Hematopoietic multipotent progenitor cell (in vitro differentiated cells): ENCODE results near the gene DCP2. TPM values are rescaled to one million over a fixed set of nuclear protein-coding genes. Genes with fewer than 3 reads are reported as not detected.
A peak's percentile ranks its signal among the peaks of the same experiment; 100 is the strongest.

ENCODE experiments used
- DNase-seq, 3 donors: peaks; one replicate each; pipeline ENCODE4 v3.0.0-alpha.2; 2011 to 2015; ENCODE audit warnings: low read depth in 2 of 3, low spot score in 2 of 3
- total RNA-seq: library from RNA; depleted of rRNA; stranded (reverse); fragments of >200 nt; gene quantifications from one replicate; pipeline ENCODE4 v1.2.3, GENCODE V29; 2012

Gene DCP2
- total RNA-seq, 1 donor: 39.9 TPM

GRCh38 chr5:113042491-113043243 lies 66.1 kb downstream of the DCP2 start:
- no peak for DNase-seq

- DNase-seq: no peak
Observed at GRCh38 chr5:113043491-113043931, 66.9 kb downstream of the DCP2 start.

DNA sequence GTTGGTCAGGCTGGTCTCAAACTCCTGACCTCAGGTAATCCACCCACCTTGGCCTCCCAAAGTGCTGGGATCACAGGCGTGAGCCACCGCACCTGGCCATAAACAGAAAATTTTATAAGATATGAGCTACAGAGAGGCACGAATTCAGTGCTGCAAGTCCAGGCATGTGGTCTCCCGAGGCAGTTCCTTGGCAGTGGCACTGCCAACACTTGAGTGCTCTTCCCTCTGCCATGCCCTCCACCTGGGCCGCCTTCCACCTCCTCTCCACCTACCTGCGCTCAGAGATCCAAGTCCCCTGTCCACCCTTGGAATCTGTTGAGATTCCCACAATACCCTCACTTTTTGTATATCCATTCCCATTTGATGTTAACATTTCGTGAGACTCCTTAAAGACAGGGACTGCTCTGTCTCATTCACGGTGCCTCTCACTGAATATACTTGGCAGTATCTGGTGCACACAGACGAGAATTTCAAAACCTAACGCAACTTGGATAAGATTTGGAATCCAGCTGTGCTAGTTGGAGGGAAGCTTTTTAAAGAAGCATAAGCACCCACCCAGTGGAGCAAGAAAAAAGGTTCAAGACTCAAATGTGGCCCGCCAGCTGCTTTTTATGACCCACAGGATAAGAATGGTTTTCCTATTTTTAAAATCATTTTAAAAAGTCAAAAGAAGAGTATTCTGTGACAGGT lies 68.3 kb downstream of the DCP2 start:
- DNase-seq: no peak

DNA sequence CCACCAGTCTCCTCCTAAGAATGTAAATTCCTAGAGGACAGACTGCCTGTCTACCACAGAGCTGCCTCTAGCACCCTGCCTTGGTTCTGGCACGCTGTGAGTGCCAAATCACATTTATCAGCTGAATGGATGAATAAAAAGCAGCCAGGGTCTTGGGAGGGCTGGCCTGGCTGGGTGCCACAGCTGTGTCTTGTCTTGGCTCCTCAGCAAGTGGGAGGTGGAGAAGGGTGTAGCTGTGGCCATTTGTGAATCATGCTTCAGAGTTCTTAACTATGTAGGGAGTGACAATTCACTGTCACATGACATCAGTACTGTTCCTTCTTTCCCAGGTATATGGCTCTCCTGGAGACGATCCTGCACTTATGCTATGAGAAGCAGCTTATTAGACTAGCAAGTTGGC lies 70.6 kb downstream of the DCP2 start:
- DNase-seq: no peak

- DNase-seq: no peak
Observed at GRCh38 chr5:113047733-113048652, 71.4 kb downstream of the DCP2 start.

DNA sequence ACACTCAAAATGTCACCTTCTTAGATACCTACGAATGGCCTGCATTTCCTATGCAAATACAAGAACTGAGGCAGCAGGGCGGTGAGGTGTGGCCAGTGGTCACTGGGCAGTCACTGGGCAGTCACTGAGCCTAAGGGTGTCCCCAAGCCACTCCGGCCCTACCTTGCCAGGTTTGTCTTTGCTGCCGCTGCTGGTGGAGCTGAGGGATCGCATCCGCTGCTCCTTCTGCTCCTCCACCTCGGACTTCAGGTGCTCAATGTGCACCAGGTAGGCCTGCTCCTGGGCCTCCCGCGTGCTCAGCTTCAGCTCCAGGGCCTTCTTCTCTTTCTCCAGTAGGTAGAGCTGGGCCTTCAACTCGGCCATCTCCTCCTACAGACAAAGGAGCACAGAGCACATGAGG lies 72.3 kb downstream of the DCP2 start:
- DNase-seq: no peak

- DNase-seq: peak in 1 of 3 donors; percentile 16
Observed at GRCh38 chr5:113050721-113051382, 74.3 kb downstream of the DCP2 start.

- DNase-seq: no peak
Observed at GRCh38 chr5:113052041-113052795, 75.6 kb downstream of the DCP2 start.

GRCh38 chr5:113053511-113053995 lies 77.0 kb downstream of the DCP2 start:
- no peak for DNase-seq

DNA sequence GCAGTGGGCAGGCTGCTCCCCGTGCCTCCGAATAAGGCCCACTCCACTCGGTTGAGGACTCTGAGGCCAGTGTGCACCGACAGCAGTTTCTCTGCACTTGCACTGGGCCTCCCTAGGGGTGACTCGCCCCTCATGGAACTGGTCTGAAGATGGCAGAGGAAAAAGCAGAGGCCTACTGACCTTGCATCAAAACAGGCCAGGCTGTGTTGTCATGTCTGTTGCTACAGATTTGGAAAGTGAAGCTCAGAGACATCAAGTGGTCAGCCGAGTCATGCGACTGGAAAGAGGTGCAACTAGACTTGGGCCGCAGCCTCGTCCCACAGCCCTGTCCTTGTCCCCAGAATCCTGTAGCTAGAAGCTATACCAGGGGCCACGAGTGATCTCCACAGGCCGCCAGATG lies 78.3 kb downstream of the DCP2 start:
- no peak for DNase-seq

DNA sequence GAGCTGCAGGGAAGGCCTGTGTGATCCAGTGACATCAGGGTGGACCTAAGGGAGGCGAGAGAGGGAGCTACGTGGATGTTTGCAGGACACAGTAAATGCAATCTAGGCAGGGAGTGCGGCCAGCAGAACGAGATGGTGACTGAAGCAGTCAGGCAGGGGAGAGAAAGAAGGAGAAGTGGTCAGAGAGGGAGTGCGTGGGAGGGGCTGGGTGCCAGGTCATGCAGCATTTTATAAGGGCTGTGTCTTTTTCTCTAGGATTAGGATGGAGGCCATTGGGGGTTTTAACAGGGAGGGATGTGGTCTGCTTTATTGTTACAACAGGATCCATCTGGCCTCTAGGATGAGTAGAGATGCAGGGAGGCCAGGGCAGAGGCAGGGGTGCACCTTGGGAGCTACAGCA lies 80.4 kb downstream of the DCP2 start:
- DNase-seq: no peak

- DNase-seq: no peak
Observed at GRCh38 chr5:113057557-113057984, 81.0 kb downstream of the DCP2 start.

DNA sequence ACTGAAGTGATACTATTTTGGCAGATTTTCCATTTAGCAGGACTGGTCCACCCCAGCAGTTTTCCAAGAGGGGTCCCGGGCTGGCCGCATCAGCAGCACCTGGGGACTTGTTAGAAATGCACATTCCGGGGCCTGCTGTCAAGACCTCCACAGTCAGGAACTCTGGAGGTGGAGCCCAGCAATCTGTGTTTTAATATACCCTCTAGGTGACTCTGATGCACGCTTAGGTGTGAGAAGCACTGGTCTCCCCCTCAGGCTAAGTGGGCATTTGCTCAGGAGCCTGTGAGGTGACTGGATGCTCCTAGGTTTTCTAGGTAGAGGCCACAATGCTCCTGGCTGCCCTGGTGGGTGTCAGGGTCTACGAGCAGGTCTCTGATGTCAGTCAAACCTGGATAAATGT lies 81.7 kb downstream of the DCP2 start:
- DNase-seq: no peak

GRCh38 chr5:113058706-113059226 lies 82.2 kb downstream of the DCP2 start:
- no peak for DNase-seq

GRCh38 chr5:113059232-113060040 lies 82.8 kb downstream of the DCP2 start:
- DNase-seq: no peak

- DNase-seq: no peak
Observed at GRCh38 chr5:113060408-113061025, 83.9 kb downstream of the DCP2 start.

GRCh38 chr5:113061846-113062780 lies 85.5 kb downstream of the DCP2 start:
- no peak for DNase-seq
